Activated CD8-positive, alpha-beta T cell treated with anti-CD3 and anti-CD28 coated beads, Interleukin-2, amount 10 ng/mL, durations not matched to agents 7 days and 5 days (primary cell): ENCODE measurements around the gene TDRD9. TPM values are rescaled to one million over a fixed set of nuclear protein-coding genes. Genes with fewer than 3 reads are reported as not detected.

Source experiments
- ATAC-seq: fragments of 150-1000 bp; cut with Tn5 transposase; one replicate; pipeline ENCODE4 v1.10.0; 2021; ENCODE audit warnings: moderate library complexity
- CTCF ChIA-PET: fragments of 350-600 bp; sonication (Branson Sonifier 250); formaldehyde crosslinking; loops from one replicate; lab custom pipeline; 2021; ENCODE audit warnings: antibody characterized with exemption; lab: Charles Lee
- POLR2A ChIA-PET: fragments of 350-600 bp; sonication (Branson Sonifier 250); formaldehyde crosslinking; loops from one replicate; lab custom pipeline; 2021; ENCODE audit warnings: antibody characterized with exemption; lab: Charles Lee
- DNase-seq: peaks from one replicate; pipeline ENCODE4 v3.0.0-alpha.2; 2020
- H3K27ac Mint-ChIP-seq: one replicate; pipeline ENCODE4 v1.8.0; 2021; ENCODE audit warnings: mild to moderate bottlenecking, mixed read lengths
- H3K27me3 Mint-ChIP-seq: one replicate; pipeline ENCODE4 v1.8.0; 2021; ENCODE audit warnings: low read depth, mixed read lengths
- H3K36me3 Mint-ChIP-seq: one replicate; pipeline ENCODE4 v1.8.0; 2021; ENCODE audit warnings: low read depth, mixed read lengths
- H3K4me1 Mint-ChIP-seq: one replicate; pipeline ENCODE4 v1.8.0; 2021; ENCODE audit warnings: low read depth, mixed read lengths
- H3K4me3 Mint-ChIP-seq: one replicate; pipeline ENCODE4 v1.8.0; 2021; ENCODE audit warnings: mild to moderate bottlenecking, mixed read lengths
- H3K9me3 Mint-ChIP-seq: one replicate; pipeline ENCODE4 v1.8.0; 2022; ENCODE audit warnings: mixed read lengths; ENCODE audit not compliant: insufficient read depth
- total RNA-seq, 2 experiments: library from RNA; stranded (reverse); gene quantifications; one replicate each; pipeline ENCODE4 v1.2.3, GENCODE V29; 2021

Gene TDRD9
- total RNA-seq, 2 experiments from 2014 or later = 1.3 to 2.7 TPM

GRCh38 chr14:104099096-104100041, 171.1 kb downstream of the TDRD9 start:
- CTCF ChIA-PET = no interaction called here
- no peaks in the 10 kb centered on the region for H3K27me3 Mint-ChIP-seq

GRCh38 chr14:104100171-104101085, 172.2 kb downstream of the TDRD9 start:
- no peak overlapping the region for H3K4me3 Mint-ChIP-seq
- no peak overlapping the region for H3K27ac Mint-ChIP-seq
- no peak for ATAC-seq
- H3K9me3 Mint-ChIP-seq = no peaks in the 10 kb centered on the region
- no peak for DNase-seq
- H3K27me3 Mint-ChIP-seq = no peaks in the 10 kb centered on the region
- POLR2A ChIA-PET = no interaction called here
- CTCF ChIA-PET = no interaction called here
- no peaks in the 10 kb centered on the region for H3K36me3 Mint-ChIP-seq
- H3K4me1 Mint-ChIP-seq = no peaks in the 10 kb centered on the region

More at GRCh38 chr14:104099096-104100041, 171.1 kb downstream of the TDRD9 start:
- Mint-ChIP-seq H3K4me1 (peaks cover 3% of the 10 kb centered on the region), H3K27ac (no peak overlapping the region), H3K36me3 (no peaks in the 10 kb centered on the region), H3K4me3 (no peak overlapping the region), H3K9me3 (no peaks in the 10 kb centered on the region)
- ATAC-seq (no peak), DNase-seq (no peak)
- POLR2A ChIA-PET = no interaction called here

- Mint-ChIP-seq H3K27ac (no peak overlapping the region), H3K27me3 (no peaks in the 10 kb centered on the region), H3K9me3 (no peaks in the 10 kb centered on the region), H3K36me3 (no peaks in the 10 kb centered on the region), H3K4me1 (no peaks in the 10 kb centered on the region), H3K4me3 (no peak overlapping the region)
- ATAC-seq = no peak
- POLR2A ChIA-PET = no interaction called here
- CTCF ChIA-PET = no interaction called here
- DNase-seq = no peak
Observed at GRCh38 chr14:104101086-104101621, 172.9 kb downstream of the TDRD9 start.

DNA sequence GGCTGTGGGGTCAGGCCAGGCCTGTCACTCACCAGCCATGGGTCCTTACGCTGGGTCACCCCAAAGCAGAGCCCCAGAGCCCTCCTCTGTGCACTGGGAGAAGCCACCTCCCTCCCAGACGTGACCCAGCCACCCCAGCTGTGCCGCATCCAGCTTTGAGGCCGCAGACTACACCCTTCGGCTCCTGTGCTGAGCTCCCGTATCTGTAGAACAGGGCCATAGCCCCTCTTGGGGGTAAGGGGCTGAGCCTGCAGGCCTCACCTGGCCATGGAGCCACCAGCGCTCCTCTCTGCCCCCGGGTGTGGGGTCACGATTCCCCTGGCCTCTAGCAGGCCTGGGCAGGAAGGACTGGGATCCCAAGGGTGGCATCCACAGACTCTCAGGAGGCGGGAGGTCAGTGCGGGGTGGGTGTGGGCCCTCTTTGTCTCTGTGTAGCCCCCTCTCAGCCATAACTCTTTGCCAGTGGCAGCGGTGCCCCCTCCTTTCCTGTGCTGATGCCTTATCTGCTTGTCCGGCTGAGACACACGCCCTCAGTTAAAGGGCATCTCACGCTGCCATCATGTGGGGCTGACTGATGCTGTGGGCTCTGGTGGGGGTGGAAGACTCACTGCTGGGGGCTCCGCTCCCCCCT, 173.5 kb downstream of the TDRD9 start:
- no peak overlapping the region for H3K27ac Mint-ChIP-seq
- H3K36me3 Mint-ChIP-seq = no peaks in the 10 kb centered on the region
- no peaks in the 10 kb centered on the region for H3K27me3 Mint-ChIP-seq
- ATAC-seq (no peak), DNase-seq (no peak)
- POLR2A ChIA-PET = no interaction called here
- H3K4me3 Mint-ChIP-seq = no peak overlapping the region
- H3K9me3 Mint-ChIP-seq = no peaks in the 10 kb centered on the region
- CTCF ChIA-PET = no interaction called here
- H3K4me1 Mint-ChIP-seq = no peaks in the 10 kb centered on the region

Other genes with a start within 250 kb of the TDRD9 start
- 10 to 100 TPM; 46.2 to 52.5 TPM for gene XRCC3, start 213.0 kb upstream of the TDRD9 start, total RNA-seq
- 10 to 100 TPM; 16.7 to 17.4 TPM for gene ZFYVE21, start 212.6 kb upstream of the TDRD9 start, total RNA-seq
- 10 to 100 TPM; 11.9 to 12.6 TPM for gene PPP1R13B, start 80.9 kb upstream of the TDRD9 start, total RNA-seq
- gene RD3L, start 14.1 kb downstream of the TDRD9 start, total RNA-seq = not detected
- not detected for gene ASPG, start 157.2 kb downstream of the TDRD9 start, total RNA-seq
- under 1 TPM; 0.26 TPM for gene KIF26A, start 210.1 kb downstream of the TDRD9 start, total RNA-seq